Esophagus squamous epithelium (tissue), 5 donors: ENCODE data around the gene RPGRIP1. TPM values are rescaled to one million over a fixed set of nuclear protein-coding genes. Genes with fewer than 3 reads are reported as not detected.

Source experiments
- DNase-seq: peaks from one replicate; lab custom pipeline; 2025; lab: John Stamatoyannopoulos, UW
- H3K27ac ChIP-seq, 4 donors: fragments of 200-600 bp; sonication (generic); one replicate each; pipeline ENCODE4 v1.5.1; 2016 to 2019; ENCODE audit warnings: mild to moderate bottlenecking in 1 of 4
- H3K27me3 ChIP-seq, 4 donors: fragments of 200-600 bp; sonication (generic); 1 replicate in 3 of 4; 2 replicates in 1 of 4; pipeline versions ENCODE4 v1.5.1 to v1.6.0; 2017 to 2021; ENCODE audit warnings: antibody characterized with exemption in 1 of 4
- H3K36me3 ChIP-seq, 3 donors: fragments of 200-600 bp; sonication (generic); one replicate each; pipeline ENCODE4 v1.5.1; 2016 to 2019
- H3K4me1 ChIP-seq, 3 donors: fragments of 200-600 bp; sonication (generic); one replicate each; pipeline ENCODE4 v1.5.1; 2017 to 2019
- H3K4me3 ChIP-seq, 4 donors: fragments of 200-600 bp; sonication (generic); 1 replicate in 3 of 4; 2 replicates in 1 of 4; pipeline ENCODE4 v1.5.1; 2016 to 2019; ENCODE audit warnings: mild to moderate bottlenecking in 2 of 4, moderate library complexity in 1 of 4
- H3K9me3 ChIP-seq, 3 donors: fragments of 200-600 bp; sonication (generic); one replicate each; pipeline ENCODE4 v1.5.1; 2016 to 2019
- CTCF ChIP-seq, 6 experiments: fragments of 450-650 bp in 4 of 6; fragments of 200-600 bp in 2 of 6; sonication (generic) in 2 of 6; IDR thresholded peaks; one replicate each; pipeline ENCODE4 v1.5.1; 2016 to 2019; ENCODE audit warnings: antibody characterized with exemption in 6 of 6, mild to moderate bottlenecking in 4 of 6, moderate library complexity in 4 of 6
- POLR2A ChIP-seq, 4 donors: fragments of 450-650 bp; IDR thresholded peaks; one replicate each; pipeline ENCODE4 v1.6.1; 2017; ENCODE audit warnings: antibody characterized with exemption in 4 of 4, mild to moderate bottlenecking in 4 of 4, moderate library complexity in 3 of 4
- WGBS, 2 donors: methylation state at CpG; one replicate each; pipeline ENCODE4 v1.1.5; 2018; 5-methylcytosine and 5-hydroxymethylcytosine counted together
- intact Hi-C: fragments of 100-400 bp; cut with DNase I; formaldehyde crosslinking; loops from one replicate; pipeline ENCODE4 v1.15.0; 2022
- total RNA-seq, 4 donors: library from RNA; depleted of rRNA; stranded (reverse); fragments of >200 nt; gene quantifications; one replicate each; pipeline ENCODE4 v1.1.0, GENCODE V29; 2016
- donor health status: DM: yes; HTN: yes; CAD: no.

RPGRIP1 gene
- total RNA-seq, 4 donors from 2014 or later, result not detected

- DNase-seq, result no peak
- no peaks in the 10 kb centered on the region for H3K9me3 ChIP-seq
Observed at GRCh38 chr14:21258005-21258888, 21.6 kb upstream of the RPGRIP1 start.

GRCh38 chr14:21258889-21259787 lies 20.7 kb upstream of the RPGRIP1 start:
- intact Hi-C loops, result loop anchor here (10.0 kb wide), 1 partner anchor 126 kb away; the partner anchor contains the start of gene SUPT16H
- H3K4me3 ChIP-seq, result no peak overlapping the region
- H3K27me3 ChIP-seq, result no peaks in the 10 kb centered on the region
- H3K4me1 ChIP-seq, result peaks cover 24 to 97% (median 60%) of the 10 kb centered on the region in 3 donors
- no peak overlapping the region for H3K27ac ChIP-seq
- no peaks in the 10 kb centered on the region for H3K9me3 ChIP-seq
- DNase-seq, result no peak
- 68 to 85% methylated on average over 5 of the region's 5 CpGs for WGBS, 2 donors
- peaks cover 4 to 97% (median 7%) of the 10 kb centered on the region in 3 donors for H3K36me3 ChIP-seq
- TF ChIP-seq POLR2A (IDR thresholded peaks at IDR 0.05) (no peak), CTCF (IDR thresholded peaks at IDR 0.05) (no peak)

More at GRCh38 chr14:21258005-21258888, 21.6 kb upstream of the RPGRIP1 start:
- H3K36me3 ChIP-seq, result peaks cover 4 to 98% (median 7%) of the 10 kb centered on the region in 3 donors
- intact Hi-C loops, result loop anchor here (10.0 kb wide), 1 partner anchor 127 kb away; the partner anchor contains the start of gene SUPT16H
- H3K4me1 ChIP-seq, result peaks cover 16 to 96% (median 51%) of the 10 kb centered on the region in 3 donors
- TF ChIP-seq CTCF (IDR thresholded peaks at IDR 0.05) (no peak), POLR2A (IDR thresholded peaks at IDR 0.05) (no peak)
- H3K4me3 ChIP-seq, result no peak overlapping the region
- WGBS, 2 donors, result 70 to 74% methylated on average over 10 of the region's 10 CpGs
- no peak overlapping the region for H3K27ac ChIP-seq
- no peaks in the 10 kb centered on the region for H3K27me3 ChIP-seq

- TF ChIP-seq CTCF (IDR thresholded peaks at IDR 0.05) (no peak), POLR2A (IDR thresholded peaks at IDR 0.05) (no peak)
- Histone ChIP-seq H3K36me3 (peaks cover 4 to 98% (median 7%) of the 10 kb centered on the region in 3 donors), H3K9me3 (no peaks in the 10 kb centered on the region), H3K4me1 (peaks cover 39 to 97% (median 68%) of the 10 kb centered on the region in 3 donors), H3K27ac (peak overlapping the region in 1 of 4 donors; percentile 11), H3K27me3 (no peaks in the 10 kb centered on the region), H3K4me3 (no peak overlapping the region)
- intact Hi-C loops, result no loop called here
- 43 to 67% methylated on average over 1 of the region's 1 CpG for WGBS, 2 donors
- DNase-seq, result no peak
Observed at GRCh38 chr14:21261824-21262223, 18.1 kb upstream of the RPGRIP1 start.

- Histone ChIP-seq H3K4me1 (peaks cover 42 to 97% (median 62%) of the 10 kb centered on the region in 3 donors), H3K27ac (no peak overlapping the region), H3K27me3 (no peaks in the 10 kb centered on the region), H3K4me3 (peak overlapping the region in 1 of 4 donors; percentile 16), H3K36me3 (peaks cover 4 to 92% (median 7%) of the 10 kb centered on the region in 3 donors), H3K9me3 (no peaks in the 10 kb centered on the region)
- intact Hi-C loops, result no loop called here
- WGBS, 2 donors, result 38 to 41% methylated on average over 3 of the region's 3 CpGs
- TF ChIP-seq POLR2A (IDR thresholded peaks at IDR 0.05) (no peak), CTCF (IDR thresholded peaks at IDR 0.05) (no peak)
- DNase-seq, result no peak
Observed at GRCh38 chr14:21262410-21262809, 17.5 kb upstream of the RPGRIP1 start.
